ENCODE results near the gene PATL1.

DNA sequence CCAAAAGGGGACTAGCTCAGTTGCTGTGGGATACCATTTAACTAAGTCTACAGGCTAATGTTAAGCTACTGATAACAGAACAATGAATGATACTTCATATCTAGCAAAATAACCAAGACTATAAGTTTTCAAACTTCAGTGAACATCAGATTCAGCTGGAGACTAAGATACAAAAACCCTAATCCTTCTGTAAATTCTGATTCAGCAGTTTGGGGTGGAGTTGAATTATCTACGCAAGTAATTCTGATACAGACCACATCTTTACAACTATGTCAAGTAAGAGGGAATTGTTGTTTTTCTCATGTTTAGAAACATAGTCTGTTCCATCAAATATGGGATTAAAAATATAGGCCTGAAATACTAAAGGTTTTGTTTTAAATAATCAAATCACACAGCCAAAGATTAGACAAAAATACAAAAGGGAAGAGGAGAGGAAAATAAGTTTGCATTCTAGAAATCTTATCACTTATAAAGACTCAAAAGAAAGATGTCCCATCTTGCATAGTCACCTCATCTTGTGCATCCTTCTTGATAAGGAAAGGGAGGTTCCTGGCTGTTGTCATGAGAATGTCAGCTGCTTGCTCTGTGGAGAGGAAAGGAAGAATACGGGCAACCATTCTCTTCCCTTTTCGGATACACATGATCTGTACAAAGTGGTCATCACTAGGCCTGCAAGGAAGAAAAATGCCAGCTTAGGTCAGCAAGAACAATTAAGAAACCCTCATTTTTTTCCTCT is 21.4 kb downstream of the PATL1 start:
- TF ChIP-seq, protein P1, sequence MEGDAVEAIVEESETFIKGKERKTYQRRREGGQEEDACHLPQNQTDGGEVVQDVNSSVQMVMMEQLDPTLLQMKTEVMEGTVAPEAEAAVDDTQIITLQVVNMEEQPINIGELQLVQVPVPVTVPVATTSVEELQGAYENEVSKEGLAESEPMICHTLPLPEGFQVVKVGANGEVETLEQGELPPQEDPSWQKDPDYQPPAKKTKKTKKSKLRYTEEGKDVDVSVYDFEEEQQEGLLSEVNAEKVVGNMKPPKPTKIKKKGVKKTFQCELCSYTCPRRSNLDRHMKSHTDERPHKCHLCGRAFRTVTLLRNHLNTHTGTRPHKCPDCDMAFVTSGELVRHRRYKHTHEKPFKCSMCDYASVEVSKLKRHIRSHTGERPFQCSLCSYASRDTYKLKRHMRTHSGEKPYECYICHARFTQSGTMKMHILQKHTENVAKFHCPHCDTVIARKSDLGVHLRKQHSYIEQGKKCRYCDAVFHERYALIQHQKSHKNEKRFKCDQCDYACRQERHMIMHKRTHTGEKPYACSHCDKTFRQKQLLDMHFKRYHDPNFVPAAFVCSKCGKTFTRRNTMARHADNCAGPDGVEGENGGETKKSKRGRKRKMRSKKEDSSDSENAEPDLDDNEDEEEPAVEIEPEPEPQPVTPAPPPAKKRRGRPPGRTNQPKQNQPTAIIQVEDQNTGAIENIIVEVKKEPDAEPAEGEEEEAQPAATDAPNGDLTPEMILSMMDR (IDR thresholded peaks at IDR 0.05) = no peak
- no peak for TF ChIP-seq POLR2A (IDR thresholded peaks at IDR 0.05)

All from uterus (tissue), 2 donors.